HEK293 (cell line): ENCODE results near the gene EVI5.
"Not testable (repeated sequence)": the region's sequence is repeated elsewhere in the genome, so short reads cannot be mapped to it uniquely, and the experiment has no call there.

ENCODE experiments used
- CTCF ChIA-PET: fragments of 350-600 bp; formaldehyde crosslinking; extraction: SDS; loops from one replicate; lab custom pipeline; 2021; ENCODE audit warnings: antibody characterized with exemption; lab: Yijun Ruan, JAX
- POLR2A ChIA-PET: fragments of 300-600 bp; formaldehyde crosslinking; extraction: SDS; loops from one replicate; lab custom pipeline; 2020; ENCODE audit warnings: antibody characterized with exemption, inconsistent platforms; lab: Yijun Ruan, JAX
- H3K27ac ChIP-seq: fragments of 200-500 bp; sonication (Bioruptor generic); 2 replicates; pipeline ENCODE4 v1.5.1; 2014; ENCODE audit warnings: low read depth, low read length, control low read depth, inconsistent platforms; ENCODE audit errors: extremely low read depth
- H3K36me3 ChIP-seq, 2 experiments: fragments of 200-500 bp in 1 of 2; sonication (Bioruptor generic) in 1 of 2; 1 replicate in 1 of 2; 2 replicates in 1 of 2; pipeline ENCODE4 v1.5.1; 2014 to 2017; ENCODE audit warnings: inconsistent platforms in 2 of 2, low read length in 2 of 2; ENCODE audit not compliant: control insufficient read depth in 2 of 2, insufficient read depth in 1 of 2
- H3K4me1 ChIP-seq: fragments of 200-500 bp; sonication (Bioruptor generic); 2 replicates; pipeline ENCODE4 v1.5.1; 2014; ENCODE audit warnings: mild to moderate bottlenecking, low read length, inconsistent platforms; ENCODE audit not compliant: control insufficient read depth, insufficient read depth
- H3K4me3 ChIP-seq: 2 replicates; pipeline ENCODE4 v1.5.1; 2011; ENCODE audit warnings: low read depth, mild to moderate bottlenecking, control low read depth, low read length, moderate library complexity
- H3K9me3 ChIP-seq: fragments of 200-500 bp; sonication (Bioruptor generic); 2 replicates; pipeline ENCODE4 v1.5.1; 2014; ENCODE audit warnings: low read depth, low read length, inconsistent platforms; ENCODE audit not compliant: control insufficient read depth, insufficient read depth
- BCL11A ChIP-seq: fragments of 450-650 bp; formaldehyde crosslinking; IDR thresholded peaks from 2 replicates; pipeline ENCODE4 v1.5.1; 2016; ENCODE audit warnings: low read depth, missing biosample characterization, missing genetic modification characterization
- GLI2 ChIP-seq: fragments of 450-650 bp; formaldehyde crosslinking; IDR thresholded peaks from 2 replicates; pipeline ENCODE4; 2017; ENCODE audit warnings: missing biosample characterization, missing genetic modification characterization, low read depth, borderline replicate concordance
- KLF10 ChIP-seq: fragments of 450-650 bp; IDR thresholded peaks from 2 replicates; pipeline ENCODE4 v1.5.1; 2018; ENCODE audit warnings: missing biosample characterization, mild to moderate bottlenecking, missing genetic modification characterization
- PRDM10 ChIP-seq: fragments of 450-650 bp; formaldehyde crosslinking; IDR thresholded peaks from 2 replicates; pipeline ENCODE4 v1.5.1; 2016; ENCODE audit warnings: missing biosample characterization, missing genetic modification characterization
- TCF7L2 ChIP-seq: IDR thresholded peaks from 2 replicates; pipeline ENCODE4 v1.6.1; 2011; ENCODE audit warnings: low read depth, mild to moderate bottlenecking, inconsistent platforms, low read length, moderate library complexity, borderline replicate concordance
- YY2 ChIP-seq: fragments of 450-650 bp; formaldehyde crosslinking; IDR thresholded peaks from 2 replicates; pipeline ENCODE4 v1.5.1; 2016; ENCODE audit warnings: missing biosample characterization, missing genetic modification characterization
- ZNF174 ChIP-seq: fragments of 450-650 bp; formaldehyde crosslinking; IDR thresholded peaks from 2 replicates; pipeline ENCODE4 v1.5.0; 2017; ENCODE audit warnings: missing biosample characterization, mild to moderate bottlenecking, missing genetic modification characterization
- ZNF175 ChIP-seq: fragments of 450-650 bp; formaldehyde crosslinking; IDR thresholded peaks from 2 replicates; pipeline ENCODE4 v1.5.1; 2016; ENCODE audit warnings: missing biosample characterization, missing genetic modification characterization
- ZNF239 ChIP-seq: fragments of 450-650 bp; formaldehyde crosslinking; IDR thresholded peaks from 2 replicates; pipeline ENCODE4 v1.5.1; 2016; ENCODE audit warnings: missing biosample characterization, missing genetic modification characterization
- ZNF274 ChIP-seq, 2 experiments: fragments of 200-500 bp in 1 of 2; fragments of 450-650 bp in 1 of 2; sonication (Bioruptor generic) in 1 of 2; formaldehyde crosslinking in 1 of 2; IDR thresholded peaks; 2 replicates each; pipeline versions ENCODE4 v1.5.1 to v1.6.1; 2014 to 2016; ENCODE audit warnings: borderline replicate concordance in 1 of 2, inconsistent platforms in 1 of 2, low read length in 1 of 2, missing biosample characterization in 1 of 2, missing genetic modification characterization in 1 of 2
- ZNF292 ChIP-seq: fragments of 450-650 bp; formaldehyde crosslinking; IDR thresholded peaks from 2 replicates; pipeline ENCODE4 v1.5.1; 2016; ENCODE audit warnings: low read depth, missing biosample characterization, missing genetic modification characterization, borderline replicate concordance
- ZNF302 ChIP-seq: fragments of 450-650 bp; formaldehyde crosslinking; IDR thresholded peaks from 2 replicates; pipeline ENCODE4 v1.5.1; 2016; ENCODE audit warnings: missing biosample characterization, missing genetic modification characterization, low read depth
- ZNF335 ChIP-seq: fragments of 450-650 bp; formaldehyde crosslinking; conservative IDR thresholded peaks from 2 replicates; pipeline ENCODE4 v1.5.1; 2016; ENCODE audit warnings: missing biosample characterization, missing genetic modification characterization
- ZNF404 ChIP-seq: fragments of 450-650 bp; formaldehyde crosslinking; IDR thresholded peaks from 2 replicates; pipeline ENCODE4 v1.5.1; 2017; ENCODE audit warnings: missing biosample characterization, missing genetic modification characterization
- ZNF426 ChIP-seq: fragments of 450-650 bp; formaldehyde crosslinking; IDR thresholded peaks from 2 replicates; pipeline ENCODE4 v1.5.1; 2017; ENCODE audit warnings: missing biosample characterization, missing genetic modification characterization, mild to moderate bottlenecking, inconsistent platforms, moderate library complexity
- ZNF433 ChIP-seq: fragments of 450-650 bp; formaldehyde crosslinking; IDR thresholded peaks from 2 replicates; pipeline ENCODE4 v1.5.1; 2016; ENCODE audit warnings: missing biosample characterization, missing genetic modification characterization, low read depth
- ZNF529 ChIP-seq: fragments of 450-650 bp; formaldehyde crosslinking; IDR thresholded peaks from 2 replicates; pipeline ENCODE4 v1.5.1; 2017; ENCODE audit warnings: missing genetic modification characterization, missing biosample characterization; ENCODE audit not compliant: insufficient replicate concordance
- ZNF544 ChIP-seq: fragments of 450-650 bp; formaldehyde crosslinking; IDR thresholded peaks from 2 replicates; pipeline ENCODE4 v1.5.0; 2017; ENCODE audit warnings: missing biosample characterization, missing genetic modification characterization
- ZNF555 ChIP-seq: fragments of 450-650 bp; formaldehyde crosslinking; conservative IDR thresholded peaks from 2 replicates; pipeline ENCODE4 v1.5.1; 2017; ENCODE audit warnings: missing biosample characterization, mild to moderate bottlenecking, missing genetic modification characterization, inconsistent platforms
- ZNF561 ChIP-seq: fragments of 450-650 bp; IDR thresholded peaks from 2 replicates; pipeline ENCODE4 v1.5.1; 2018; ENCODE audit warnings: missing biosample characterization, missing genetic modification characterization, borderline replicate concordance
- ZNF571 ChIP-seq: fragments of 450-650 bp; formaldehyde crosslinking; IDR thresholded peaks from 2 replicates; pipeline ENCODE4 v1.5.0; 2017; ENCODE audit warnings: missing biosample characterization, missing genetic modification characterization
- ZNF610 ChIP-seq: fragments of 450-650 bp; formaldehyde crosslinking; IDR thresholded peaks from 2 replicates; pipeline ENCODE4 v1.5.1; 2016; ENCODE audit warnings: missing biosample characterization, missing genetic modification characterization, borderline replicate concordance
- ZNF626 ChIP-seq: fragments of 450-650 bp; sonication (Bioruptor Pico); formaldehyde crosslinking; IDR thresholded peaks from 2 replicates; pipeline ENCODE4 v1.5.1; 2018; ENCODE audit warnings: missing biosample characterization, missing genetic modification characterization, inconsistent platforms
- ZNF677 ChIP-seq: fragments of 450-650 bp; IDR thresholded peaks from 2 replicates; pipeline ENCODE4 v1.5.0; 2018; ENCODE audit warnings: missing biosample characterization, mild to moderate bottlenecking, missing genetic modification characterization, moderate library complexity
- ZNF707 ChIP-seq: fragments of 450-650 bp; formaldehyde crosslinking; IDR thresholded peaks from 2 replicates; pipeline ENCODE4 v1.5.1; 2016; ENCODE audit warnings: missing biosample characterization, missing genetic modification characterization
- ZNF777 ChIP-seq: fragments of 450-650 bp; formaldehyde crosslinking; IDR thresholded peaks from 2 replicates; pipeline ENCODE4 v1.5.1; 2017; ENCODE audit warnings: missing biosample characterization, missing genetic modification characterization, borderline replicate concordance
- TF ChIP-seq, protein P1 (sequence below): fragments of 450-650 bp; formaldehyde crosslinking; IDR thresholded peaks from 2 replicates; pipeline ENCODE4 v1.5.1; 2016; ENCODE audit warnings: missing biosample characterization, missing genetic modification characterization
- TF ChIP-seq, protein P2 (sequence below): fragments of 450-650 bp; formaldehyde crosslinking; IDR thresholded peaks from 2 replicates; pipeline ENCODE4 v1.5.1; 2017; ENCODE audit warnings: missing biosample characterization, mild to moderate bottlenecking, missing genetic modification characterization, moderate library complexity

The EVI5 gene

GRCh38 chr1:92773749-92774148, 11.2 kb downstream of the EVI5 start:
- CTCF ChIA-PET = interaction anchor here (0.8 to 1.4 kb wide), 3 partner anchors 9 to 43 kb away, joined by 3 to 4 read pairs (median 3); no protein-coding TSS in a partner anchor
- H3K9me3 ChIP-seq, H3K36me3 ChIP-seq, POLR2A ChIA-PET, H3K4me3 ChIP-seq, H3K27ac ChIP-seq, H3K4me1 ChIP-seq: not testable (repeated sequence)

- TF ChIP-seq YY2 (no peak), ZNF626 (tag by site-specific recombination) (no peak), ZNF292 (no peak), TCF7L2 (no peak), ZNF433 (no peak), ZNF174 (tag by site-specific recombination) (no peak), PRDM10 (no peak), BCL11A (tag by site-specific recombination) (no peak), ZNF561 (tag by site-specific recombination) (no peak), ZNF610 (no peak), GLI2 (tag by site-specific recombination) (no peak), ZNF404 (tag by site-specific recombination) (no peak), KLF10 (tag by site-specific recombination) (no peak), ZNF274 (IDR thresholded peaks at IDR 0.05; ENCODE audit: low read length) (no peak), ZNF274 (tag by site-specific recombination; IDR thresholded peaks at IDR 0.05; ENCODE audit: borderline replicate concordance) (no peak), ZNF335 (tag by site-specific recombination) (no peak), ZNF302 (no peak), ZNF239 (tag by site-specific recombination) (no peak), ZNF544 (tag by site-specific recombination) (no peak)
- H3K9me3 ChIP-seq = no peaks in the 10 kb centered on the region
- no peak overlapping the region for H3K27ac ChIP-seq
- ChIA-PET CTCF (interaction anchor here (2.5 kb wide), 1 partner anchor 48 kb away, joined by 8 read pairs; no protein-coding TSS in a partner anchor), POLR2A (no interaction called here)
- no peaks in the 10 kb centered on the region; a peak in 1 of 3 replicates for H3K36me3 ChIP-seq
- H3K4me1 ChIP-seq = peaks cover 3% of the 10 kb centered on the region; the same call in 1 of the 2 replicates
- H3K4me3 ChIP-seq = no peak overlapping the region
Observed at GRCh38 chr1:92769856-92770255, 15.1 kb downstream of the EVI5 start.

GRCh38 chr1:92768915-92769314, 16.0 kb downstream of the EVI5 start:
- CTCF ChIA-PET = interaction anchor here (2.5 kb wide), 1 partner anchor 49 kb away, joined by 8 read pairs; no protein-coding TSS in a partner anchor
- POLR2A ChIA-PET = no interaction called here
- TF ChIP-seq ZNF571 (tag by site-specific recombination) = no peak
- no peak for TF ChIP-seq ZNF529 (tag by site-specific recombination)
- TF ChIP-seq, protein P1, sequence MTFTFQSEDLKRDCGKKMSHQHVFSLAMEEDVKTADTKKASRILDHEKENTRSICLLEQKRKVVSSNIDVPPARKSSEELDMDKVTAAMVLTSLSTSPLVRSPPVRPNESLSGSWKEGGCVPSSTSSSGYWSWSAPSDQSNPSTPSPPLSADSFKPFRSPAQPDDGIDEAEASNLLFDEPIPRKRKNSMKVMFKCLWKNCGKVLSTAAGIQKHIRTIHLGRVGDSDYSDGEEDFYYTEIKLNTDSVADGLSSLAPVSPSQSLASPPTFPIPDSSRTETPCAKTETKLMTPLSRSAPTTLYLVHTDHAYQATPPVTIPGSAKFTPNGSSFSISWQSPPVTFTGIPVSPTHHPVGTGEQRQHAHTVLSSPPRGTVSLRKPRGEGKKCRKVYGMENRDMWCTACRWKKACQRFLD (tag by site-specific recombination) = no peak
- no peak for TF ChIP-seq ZNF555 (tag by site-specific recombination)
- TF ChIP-seq ZNF426 (tag by site-specific recombination) = no peak
- TF ChIP-seq ZNF175 (tag by site-specific recombination) = no peak
- no peak for TF ChIP-seq ZNF707
- no peak for TF ChIP-seq ZNF777 (tag by site-specific recombination)
- no peak for TF ChIP-seq ZNF677 (tag by site-specific recombination)
- TF ChIP-seq, protein P2, sequence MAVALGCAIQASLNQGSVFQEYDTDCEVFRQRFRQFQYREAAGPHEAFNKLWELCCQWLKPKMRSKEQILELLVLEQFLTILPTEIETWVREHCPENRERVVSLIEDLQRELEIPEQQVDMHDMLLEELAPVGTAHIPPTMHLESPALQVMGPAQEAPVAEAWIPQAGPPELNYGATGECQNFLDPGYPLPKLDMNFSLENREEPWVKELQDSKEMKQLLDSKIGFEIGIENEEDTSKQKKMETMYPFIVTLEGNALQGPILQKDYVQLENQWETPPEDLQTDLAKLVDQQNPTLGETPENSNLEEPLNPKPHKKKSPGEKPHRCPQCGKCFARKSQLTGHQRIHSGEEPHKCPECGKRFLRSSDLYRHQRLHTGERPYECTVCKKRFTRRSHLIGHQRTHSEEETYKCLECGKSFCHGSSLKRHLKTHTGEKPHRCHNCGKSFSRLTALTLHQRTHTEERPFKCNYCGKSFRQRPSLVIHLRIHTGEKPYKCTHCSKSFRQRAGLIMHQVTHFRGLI = no peak
- TF ChIP-seq ZNF404 (tag by site-specific recombination) = no peak

More at GRCh38 chr1:92768915-92769314, 16.0 kb downstream of the EVI5 start:
- Histone ChIP-seq H3K36me3 (no peaks in the 10 kb centered on the region; a peak in 1 of 3 replicates), H3K9me3 (no peaks in the 10 kb centered on the region), H3K4me3 (no peak overlapping the region), H3K27ac (no peak overlapping the region), H3K4me1 (no peaks in the 10 kb centered on the region)
